Mesothelial cell of epicardium (in vitro differentiated cells): ENCODE measurements around the gene EFHD2. TPM values are rescaled to one million over a fixed set of nuclear protein-coding genes. Genes with fewer than 3 reads are reported as not detected.
"Not testable (repeated sequence)": the region's sequence is repeated elsewhere in the genome, so short reads cannot be mapped to it uniquely, and the experiment has no call there.

Source experiments
- DNase-seq, 2 experiments: peaks; one replicate each; pipeline ENCODE4 v3.0.0; 2021; ENCODE audit warnings: low spot score in 2 of 2; ENCODE audit not compliant: unreplicated experiment in 2 of 2
- H3K27ac Mint-ChIP-seq: 2 replicates; pipeline ENCODE4 v1.8.0; 2021; ENCODE audit warnings: mixed read lengths
- H3K27me3 Mint-ChIP-seq: 2 replicates; pipeline ENCODE4 v1.8.0; 2021; ENCODE audit warnings: low read depth, mixed read lengths
- H3K36me3 Mint-ChIP-seq: 2 replicates; pipeline ENCODE4 v1.8.0; 2021; ENCODE audit warnings: mixed read lengths
- H3K4me1 Mint-ChIP-seq: 2 replicates; pipeline ENCODE4 v1.8.0; 2021; ENCODE audit warnings: mixed read lengths
- H3K4me3 Mint-ChIP-seq: 2 replicates; pipeline ENCODE4 v1.8.0; 2021; ENCODE audit warnings: mild to moderate bottlenecking, moderate library complexity, mixed read lengths
- H3K9me3 Mint-ChIP-seq: 2 replicates; pipeline ENCODE4 v1.8.0; 2021; ENCODE audit warnings: mixed read lengths
- total RNA-seq: library from RNA; stranded (reverse); gene quantifications from 3 replicates; pipeline ENCODE4 v1.2.1, GENCODE V29; 2021
- TF ChIP-seq, protein P1 (sequence below): fragments of 200-600 bp; sonication (generic); IDR thresholded peaks from one replicate; pipeline ENCODE4 v1.5.0; 2021; ENCODE audit warnings: antibody characterized with exemption; ENCODE audit not compliant: unreplicated experiment

Gene EFHD2
- total RNA-seq, 1 donor from 2014 or later: 16.2 TPM

DNA sequence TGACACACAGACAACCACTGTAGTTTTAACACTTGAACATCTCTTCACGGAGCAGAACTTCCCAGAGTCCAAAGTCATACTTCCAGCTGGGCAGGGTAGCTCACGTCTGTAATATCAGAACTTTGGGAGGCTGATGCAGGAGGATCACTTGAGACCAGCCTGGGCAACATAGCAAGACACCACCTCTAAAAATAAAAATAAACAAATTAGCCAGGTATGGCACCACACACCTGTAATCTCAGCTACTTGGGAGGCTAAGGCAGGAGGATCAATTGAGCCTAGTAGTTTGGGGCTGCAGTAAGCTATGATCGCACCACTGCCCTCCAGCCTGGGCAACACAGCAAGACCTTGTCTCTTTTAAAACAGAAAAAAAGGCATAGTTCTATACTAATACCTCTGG is 24.3 kb upstream of the EFHD2 start:
- Mint-ChIP-seq H3K9me3 (no peaks in the 10 kb centered on the region), H3K4me1 (peaks cover 8% of the 10 kb centered on the region), H3K36me3 (no peaks in the 10 kb centered on the region)

DNA sequence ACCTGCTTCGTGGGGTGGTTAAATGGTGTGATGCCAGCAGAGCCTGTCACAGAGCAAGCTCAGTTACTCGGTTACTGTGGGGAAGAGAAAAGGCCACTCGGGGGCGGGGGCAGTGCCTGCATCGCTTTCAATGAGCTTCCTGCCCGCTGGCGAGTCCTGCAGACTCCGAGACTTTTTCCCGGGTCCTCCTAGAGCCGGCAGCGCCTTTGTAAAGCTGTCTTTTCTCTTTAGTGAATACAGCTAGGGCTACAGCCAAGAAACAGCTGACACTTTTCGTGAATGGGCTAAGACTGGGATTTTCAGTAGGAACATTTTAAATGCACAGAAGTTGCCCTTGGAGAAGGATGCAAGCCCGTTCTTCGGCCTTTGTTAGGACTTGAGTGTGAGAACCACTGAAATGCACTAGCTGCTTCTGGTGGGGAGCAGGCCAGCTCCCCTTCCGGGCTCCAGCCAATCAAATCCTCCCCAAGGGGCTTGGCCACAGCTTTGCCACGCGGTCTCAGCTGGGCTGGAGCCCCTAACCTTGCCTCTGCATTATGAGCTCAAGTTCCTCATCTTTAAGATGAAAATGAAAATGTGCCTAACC is 23.4 kb upstream of the EFHD2 start:
- H3K27me3 Mint-ChIP-seq: peaks cover 77% of the 10 kb centered on the region
- peaks cover 2% of the 10 kb centered on the region for H3K4me1 Mint-ChIP-seq
- TF ChIP-seq, protein P1, sequence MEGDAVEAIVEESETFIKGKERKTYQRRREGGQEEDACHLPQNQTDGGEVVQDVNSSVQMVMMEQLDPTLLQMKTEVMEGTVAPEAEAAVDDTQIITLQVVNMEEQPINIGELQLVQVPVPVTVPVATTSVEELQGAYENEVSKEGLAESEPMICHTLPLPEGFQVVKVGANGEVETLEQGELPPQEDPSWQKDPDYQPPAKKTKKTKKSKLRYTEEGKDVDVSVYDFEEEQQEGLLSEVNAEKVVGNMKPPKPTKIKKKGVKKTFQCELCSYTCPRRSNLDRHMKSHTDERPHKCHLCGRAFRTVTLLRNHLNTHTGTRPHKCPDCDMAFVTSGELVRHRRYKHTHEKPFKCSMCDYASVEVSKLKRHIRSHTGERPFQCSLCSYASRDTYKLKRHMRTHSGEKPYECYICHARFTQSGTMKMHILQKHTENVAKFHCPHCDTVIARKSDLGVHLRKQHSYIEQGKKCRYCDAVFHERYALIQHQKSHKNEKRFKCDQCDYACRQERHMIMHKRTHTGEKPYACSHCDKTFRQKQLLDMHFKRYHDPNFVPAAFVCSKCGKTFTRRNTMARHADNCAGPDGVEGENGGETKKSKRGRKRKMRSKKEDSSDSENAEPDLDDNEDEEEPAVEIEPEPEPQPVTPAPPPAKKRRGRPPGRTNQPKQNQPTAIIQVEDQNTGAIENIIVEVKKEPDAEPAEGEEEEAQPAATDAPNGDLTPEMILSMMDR: no peak
- no peaks in the 10 kb centered on the region for H3K9me3 Mint-ChIP-seq
- no peaks in the 10 kb centered on the region for H3K36me3 Mint-ChIP-seq
- DNase-seq: no peak
- H3K27ac Mint-ChIP-seq: no peak overlapping the region
- H3K4me3 Mint-ChIP-seq: no peak overlapping the region

More for the DNA sequence above, 24.3 kb upstream of the EFHD2 start:
- DNase-seq: no peak
- H3K27ac Mint-ChIP-seq: no peak overlapping the region
- H3K4me3 Mint-ChIP-seq: no peak overlapping the region
- H3K27me3 Mint-ChIP-seq: peaks cover 79% of the 10 kb centered on the region
- TF ChIP-seq, protein P1: no peak

DNA sequence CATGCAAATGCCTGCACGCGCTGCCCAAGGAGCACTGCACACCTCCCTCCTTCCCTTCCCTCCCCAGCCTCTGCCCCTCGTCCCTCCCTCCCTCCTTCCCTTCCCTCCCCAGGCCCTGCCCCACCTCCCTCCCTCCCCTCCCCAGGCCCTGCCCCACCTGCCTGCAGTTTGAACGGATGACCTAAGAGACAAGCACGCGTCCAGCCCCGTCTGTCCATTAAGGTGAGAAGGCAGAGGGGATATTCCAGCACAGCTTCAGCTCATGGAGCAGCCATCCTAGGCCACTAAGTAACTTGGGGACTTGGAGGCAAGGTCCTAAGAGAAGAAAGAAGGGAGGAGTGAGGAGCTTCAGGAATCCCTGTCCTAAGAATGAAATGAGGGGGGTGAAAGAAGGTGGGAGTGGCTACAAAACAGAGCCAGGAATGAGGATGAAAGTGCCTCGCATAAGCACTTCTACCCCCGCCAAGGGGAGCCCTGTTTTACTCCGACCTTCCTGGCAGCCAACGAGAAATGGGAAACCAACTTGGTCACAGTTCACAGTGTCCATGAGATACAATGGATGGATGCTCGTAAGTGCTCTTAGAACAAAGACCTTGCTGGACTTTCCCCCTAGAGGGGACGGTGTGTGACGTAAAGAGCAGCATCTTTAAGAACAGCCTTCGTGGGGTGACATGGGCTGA is 21.3 kb upstream of the EFHD2 start:
- H3K4me1 Mint-ChIP-seq: peaks cover 2% of the 10 kb centered on the region
- no peak overlapping the region for H3K27ac Mint-ChIP-seq
- H3K27me3 Mint-ChIP-seq: peaks cover 64% of the 10 kb centered on the region

DNA sequence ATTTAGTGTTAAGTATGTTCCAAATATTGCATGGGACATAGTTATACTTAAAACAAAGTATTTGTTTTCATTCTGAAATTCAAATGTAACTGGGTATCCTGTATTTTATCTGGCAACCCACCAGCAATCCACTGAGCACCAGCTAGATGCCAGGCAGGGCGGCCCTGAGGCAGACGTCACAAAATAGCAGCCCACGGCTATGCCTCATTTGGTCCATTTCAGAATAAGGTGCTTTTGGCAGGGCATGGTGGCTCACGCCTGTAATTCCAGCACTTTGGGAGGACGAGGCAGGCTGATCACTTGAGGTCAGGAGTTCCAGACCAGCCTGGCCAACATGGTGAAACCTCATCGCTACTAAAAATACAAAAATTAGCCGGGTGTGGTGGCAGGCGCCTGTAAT is 19.9 kb upstream of the EFHD2 start:
- peaks cover 58% of the 10 kb centered on the region for H3K27me3 Mint-ChIP-seq
- not testable (repeated sequence) for H3K4me1 Mint-ChIP-seq, H3K27ac Mint-ChIP-seq, H3K4me3 Mint-ChIP-seq, H3K9me3 Mint-ChIP-seq, DNase-seq, H3K36me3 Mint-ChIP-seq

More for the DNA sequence above, 21.3 kb upstream of the EFHD2 start:
- no peak overlapping the region for H3K4me3 Mint-ChIP-seq
- no peak for DNase-seq
- no peaks in the 10 kb centered on the region for H3K9me3 Mint-ChIP-seq
- TF ChIP-seq, protein P1: no peak
- no peaks in the 10 kb centered on the region for H3K36me3 Mint-ChIP-seq

DNA sequence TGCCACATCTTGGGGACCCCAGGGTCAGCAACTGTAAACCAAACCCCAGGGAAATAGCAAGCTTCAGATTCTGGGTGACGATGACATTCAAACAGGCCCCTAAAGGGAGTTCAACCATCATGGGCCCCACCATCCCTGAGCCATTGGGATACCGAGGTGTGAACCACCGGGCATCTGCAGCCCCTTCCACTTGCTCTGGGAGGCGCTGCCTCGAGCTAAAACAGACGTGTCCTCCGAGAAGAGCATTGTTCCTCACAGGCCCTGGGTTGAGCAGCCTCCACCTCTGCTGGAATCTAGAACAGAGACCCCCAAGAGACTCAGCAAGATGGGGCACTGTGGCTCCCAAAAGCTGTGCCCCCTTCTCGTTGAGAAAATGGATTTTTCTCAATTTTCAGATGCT is 19.0 kb upstream of the EFHD2 start:
- H3K4me1 Mint-ChIP-seq: no peaks in the 10 kb centered on the region
- H3K9me3 Mint-ChIP-seq: no peaks in the 10 kb centered on the region
- H3K4me3 Mint-ChIP-seq: no peak overlapping the region
- no peaks in the 10 kb centered on the region for H3K36me3 Mint-ChIP-seq
- H3K27ac Mint-ChIP-seq: no peak overlapping the region
- H3K27me3 Mint-ChIP-seq: peaks cover 50% of the 10 kb centered on the region
- no peak for DNase-seq
- TF ChIP-seq, protein P1: no peak

DNA sequence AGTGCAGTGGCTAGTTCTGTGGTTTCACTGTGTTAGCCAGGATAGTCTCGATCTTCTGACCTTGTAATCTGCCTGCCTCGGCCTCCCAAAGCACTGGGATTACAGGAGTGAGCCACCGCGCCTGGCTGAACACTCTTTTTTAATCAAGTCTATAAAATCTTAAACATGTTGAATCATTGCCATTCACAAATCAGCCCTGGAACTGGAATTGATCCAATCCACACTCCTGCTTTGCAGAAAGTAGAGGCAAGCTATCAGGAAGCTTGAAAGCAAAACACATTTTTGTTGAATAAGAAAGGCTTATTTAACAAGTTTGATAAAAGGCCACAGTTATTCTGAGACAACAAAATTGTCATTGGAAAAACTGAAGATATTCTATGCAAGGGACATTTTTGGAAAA is 18.3 kb upstream of the EFHD2 start:
- no peak overlapping the region for H3K27ac Mint-ChIP-seq
- TF ChIP-seq, protein P1: no peak
- peaks cover 43% of the 10 kb centered on the region for H3K27me3 Mint-ChIP-seq
- no peak for DNase-seq
- no peaks in the 10 kb centered on the region for H3K36me3 Mint-ChIP-seq
- H3K4me3 Mint-ChIP-seq: no peak overlapping the region
- H3K9me3 Mint-ChIP-seq: no peaks in the 10 kb centered on the region
- H3K4me1 Mint-ChIP-seq: no peaks in the 10 kb centered on the region
